ENCODE data around the gene ACTN1.

GRCh38 chr14:68851078-68851477, 128.0 kb downstream of the ACTN1 start:
- TF ChIP-seq, protein P1, sequence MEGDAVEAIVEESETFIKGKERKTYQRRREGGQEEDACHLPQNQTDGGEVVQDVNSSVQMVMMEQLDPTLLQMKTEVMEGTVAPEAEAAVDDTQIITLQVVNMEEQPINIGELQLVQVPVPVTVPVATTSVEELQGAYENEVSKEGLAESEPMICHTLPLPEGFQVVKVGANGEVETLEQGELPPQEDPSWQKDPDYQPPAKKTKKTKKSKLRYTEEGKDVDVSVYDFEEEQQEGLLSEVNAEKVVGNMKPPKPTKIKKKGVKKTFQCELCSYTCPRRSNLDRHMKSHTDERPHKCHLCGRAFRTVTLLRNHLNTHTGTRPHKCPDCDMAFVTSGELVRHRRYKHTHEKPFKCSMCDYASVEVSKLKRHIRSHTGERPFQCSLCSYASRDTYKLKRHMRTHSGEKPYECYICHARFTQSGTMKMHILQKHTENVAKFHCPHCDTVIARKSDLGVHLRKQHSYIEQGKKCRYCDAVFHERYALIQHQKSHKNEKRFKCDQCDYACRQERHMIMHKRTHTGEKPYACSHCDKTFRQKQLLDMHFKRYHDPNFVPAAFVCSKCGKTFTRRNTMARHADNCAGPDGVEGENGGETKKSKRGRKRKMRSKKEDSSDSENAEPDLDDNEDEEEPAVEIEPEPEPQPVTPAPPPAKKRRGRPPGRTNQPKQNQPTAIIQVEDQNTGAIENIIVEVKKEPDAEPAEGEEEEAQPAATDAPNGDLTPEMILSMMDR (IDR thresholded peaks at IDR 0.05), result no peak
- TF ChIP-seq POLR2A (IDR thresholded peaks at IDR 0.05), result no peak
- TF ChIP-seq POLR2AphosphoS5 (IDR thresholded peaks at IDR 0.05), result no peak

All from breast epithelium (tissue), 3 donors.